Panc1 (cell line): Measurements from ENCODE around the gene IL17REL. TPM values are rescaled to one million over a fixed set of nuclear protein-coding genes. Genes with fewer than 3 reads are reported as not detected.

Experiments used
- ATAC-seq: fragments of 200-7000 bp; cut with Tn5 transposase; 2 replicates; pipeline ENCODE4 v1.9.1; 2020; ENCODE audit warnings: mild to moderate bottlenecking, moderate library complexity
- BruUV-seq: library from RNA; stranded (reverse); fragments of 400-500 nt; replicated peaks from 2 replicates; lab custom pipeline; 2021; lab: Mats Ljungman, UMichigan
- CTCF ChIA-PET: fragments of 300-600 bp; sonication (Branson Sonifier 250); formaldehyde crosslinking; loops from one replicate; lab custom pipeline; 2022; ENCODE audit warnings: antibody characterized with exemption; lab: Charles Lee
- POLR2A ChIA-PET: fragments of 300-600 bp; sonication (Branson Sonifier 250); formaldehyde crosslinking; loops from one replicate; lab custom pipeline; 2022; ENCODE audit warnings: antibody characterized with exemption; lab: Charles Lee
- DNase-seq: peaks from one replicate; pipeline ENCODE4 v3.0.0-alpha.2; 2010; ENCODE audit warnings: low read depth, low spot score
- H3K27ac ChIP-seq: 2 replicates; pipeline ENCODE4 v1.5.1; 2011; ENCODE audit warnings: mild to moderate bottlenecking, low read length, inconsistent platforms
- H3K27me3 ChIP-seq: fragments of 200-500 bp; sonication (Bioruptor generic); 2 replicates; pipeline ENCODE4 v1.6.0; 2014; ENCODE audit warnings: low read length, inconsistent platforms; ENCODE audit not compliant: control insufficient read depth, insufficient read depth
- H3K36me3 ChIP-seq: fragments of 200-500 bp; sonication (Bioruptor generic); 2 replicates; pipeline ENCODE4 v1.5.1; 2014; ENCODE audit warnings: inconsistent platforms, mild to moderate bottlenecking, low read length, moderate library complexity; ENCODE audit not compliant: control insufficient read depth, insufficient read depth
- H3K4me1 ChIP-seq: 2 replicates; pipeline ENCODE4 v1.5.1; 2011; ENCODE audit warnings: inconsistent platforms, mild to moderate bottlenecking, low read length, moderate library complexity; ENCODE audit not compliant: control insufficient read depth, insufficient read depth
- H3K4me3 ChIP-seq, 2 experiments: 2 replicates each; pipeline ENCODE4 v1.5.1; 2011 to 2012; ENCODE audit warnings: low read depth in 2 of 2, low read length in 2 of 2, mild to moderate bottlenecking in 2 of 2, inconsistent platforms in 1 of 2, moderate library complexity in 1 of 2
- H3K9me3 ChIP-seq: fragments of 200-500 bp; sonication (Bioruptor generic); 2 replicates; pipeline ENCODE4 v1.5.1; 2014; ENCODE audit warnings: low read depth, mild to moderate bottlenecking, inconsistent platforms, low read length, moderate library complexity; ENCODE audit not compliant: control insufficient read depth, insufficient read depth
- CTCF ChIP-seq: fragments of 450-650 bp; IDR thresholded peaks from 2 replicates; pipeline ENCODE4 v1.5.1; 2017; ENCODE audit warnings: mild to moderate bottlenecking
- POLR2AphosphoS5 ChIP-seq: IDR thresholded peaks from 2 replicates; pipeline ENCODE4 v1.6.1; 2012; ENCODE audit warnings: mild to moderate bottlenecking, low read depth, low read length, moderate library complexity
- REST ChIP-seq, 2 experiments: IDR thresholded peaks; 2 replicates each; pipeline ENCODE4 v1.6.1; 2011 to 2012; ENCODE audit warnings: low read depth in 2 of 2, control low read depth in 1 of 2, low read length in 1 of 2, mild to moderate bottlenecking in 1 of 2, moderate library complexity in 1 of 2; ENCODE audit not compliant: insufficient read depth in 1 of 2
- SIN3A ChIP-seq: IDR thresholded peaks from 2 replicates; pipeline ENCODE4 v1.6.1; 2012; ENCODE audit warnings: low read depth, mild to moderate bottlenecking, low read length, moderate library complexity, borderline replicate concordance; ENCODE audit not compliant: insufficient read depth
- TCF7L2 ChIP-seq: IDR thresholded peaks from 2 replicates; pipeline ENCODE4 v1.6.1; 2011; ENCODE audit warnings: mild to moderate bottlenecking, low read depth, low read length, inconsistent platforms
- in situ Hi-C: cut with HindIII; loops from 2 replicates; pipeline ENCODE4 v1.10.0; 2016; ENCODE audit warnings: low sequenced_read_pairs, low pct_unique_long_range_greater_than_20kb
- intact Hi-C: fragments of 100-400 bp; cut with micrococcal nuclease; formaldehyde crosslinking; loops from one replicate; pipeline ENCODE4 v1.10.0; 2022; ENCODE audit not compliant: unreplicated experiment
- total RNA-seq: library from RNA; stranded (reverse); gene quantifications from one replicate; pipeline ENCODE4 v1.2.1, GENCODE V29; 2021; ENCODE audit not compliant: unreplicated experiment

IL17REL gene
- total RNA-seq, 1 experiment from 2014 or later: 0.82 TPM

GRCh38 chr22:50032109-50032871, 19.7 kb upstream of the IL17REL start:
- no peaks in the 10 kb centered on the region for H3K27me3 ChIP-seq
- peaks cover 9% of the 10 kb centered on the region for H3K4me1 ChIP-seq
- no peaks in the 10 kb centered on the region for H3K36me3 ChIP-seq
- DNase-seq (no peak), ATAC-seq (no peak)
- H3K9me3 ChIP-seq: no peaks in the 10 kb centered on the region
- no peak overlapping the region for H3K4me3 ChIP-seq
- no peak overlapping the region for H3K27ac ChIP-seq
- POLR2A ChIA-PET: no interaction called here
- no TSS peak for BruUV-seq
- CTCF ChIA-PET: interaction anchor here (2.6 kb wide), 1 partner anchor 102 kb away, joined by 16 read pairs; no protein-coding TSS in a partner anchor
- intact Hi-C loops: no loop called here
- TF ChIP-seq TCF7L2 (no peak), POLR2AphosphoS5 (no peak), CTCF (no peak), SIN3A (no peak), REST (IDR thresholded peaks at IDR 0.05; ENCODE audit: insufficient read depth in 1 of 2, low read depth in 2 of 2, low read length in 1 of 2) (no peak)
- in situ Hi-C loops: no loop called here

- POLR2A ChIA-PET: no interaction called here
- no TSS peak for BruUV-seq
- no peak overlapping the region for H3K4me3 ChIP-seq
- no peak overlapping the region for H3K27ac ChIP-seq
- peaks cover 9% of the 10 kb centered on the region for H3K4me1 ChIP-seq
- intact Hi-C loops: no loop called here
- DNase-seq (no peak), ATAC-seq (no peak)
- H3K36me3 ChIP-seq: no peaks in the 10 kb centered on the region
- no peak for TF ChIP-seq SIN3A
- peak in 1 of 2 experiments; percentile 36; a peak in 1 of 4 replicates for TF ChIP-seq REST (IDR thresholded peaks at IDR 0.05; ENCODE audit: insufficient read depth in 1 of 2, low read depth in 2 of 2, low read length in 1 of 2)
- H3K27me3 ChIP-seq: no peaks in the 10 kb centered on the region
- no peaks in the 10 kb centered on the region for H3K9me3 ChIP-seq
- CTCF ChIA-PET: interaction anchor here (0.6 to 2.6 kb wide), 2 partner anchors 17 to 101 kb away, joined by 4 to 16 read pairs; no protein-coding TSS in a partner anchor
- in situ Hi-C loops: no loop called here
Measured at GRCh38 chr22:50031189-50032091, 18.9 kb upstream of the IL17REL start.
